ENCODE measurements around the gene GMDS.
A peak's percentile ranks its signal among the peaks of the same experiment; 100 is the strongest.

Gene GMDS

DNA sequence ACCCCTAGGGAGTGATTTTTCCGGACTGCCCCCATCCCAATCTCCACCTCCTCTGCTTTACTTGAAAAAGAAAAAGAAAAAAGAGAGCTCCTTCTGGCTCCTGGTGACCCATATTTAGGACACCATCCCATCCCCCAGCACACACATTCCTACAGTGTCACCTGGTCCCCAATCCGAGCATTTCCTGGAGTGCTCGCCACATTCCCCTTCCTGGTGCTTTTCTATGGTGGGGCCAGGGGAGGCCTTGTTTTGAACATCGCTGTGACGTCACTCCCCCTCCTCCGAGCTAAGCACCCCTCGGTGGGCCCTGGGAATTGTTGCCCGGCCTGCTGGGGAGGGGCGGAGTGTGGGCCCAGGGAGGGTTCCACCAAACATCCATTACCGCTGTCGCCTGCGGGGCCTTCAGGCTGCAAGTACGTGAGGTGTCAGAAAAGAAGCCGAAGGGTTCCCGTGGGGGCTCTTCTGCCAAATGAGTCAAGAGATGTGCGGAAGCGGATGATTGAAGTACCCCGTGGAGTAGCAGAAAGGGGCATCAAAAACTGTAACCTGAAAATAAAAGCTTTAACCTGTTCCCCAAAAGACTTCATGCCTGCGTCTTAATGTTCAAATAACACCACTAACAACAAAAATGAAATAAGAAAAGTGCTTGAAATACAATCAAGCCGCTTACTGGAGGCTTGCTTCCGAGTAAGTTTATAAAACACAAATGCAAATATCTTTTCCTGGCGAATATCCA is 638.5 kb downstream of the GMDS start:
- DNase-seq = no peak

DNA sequence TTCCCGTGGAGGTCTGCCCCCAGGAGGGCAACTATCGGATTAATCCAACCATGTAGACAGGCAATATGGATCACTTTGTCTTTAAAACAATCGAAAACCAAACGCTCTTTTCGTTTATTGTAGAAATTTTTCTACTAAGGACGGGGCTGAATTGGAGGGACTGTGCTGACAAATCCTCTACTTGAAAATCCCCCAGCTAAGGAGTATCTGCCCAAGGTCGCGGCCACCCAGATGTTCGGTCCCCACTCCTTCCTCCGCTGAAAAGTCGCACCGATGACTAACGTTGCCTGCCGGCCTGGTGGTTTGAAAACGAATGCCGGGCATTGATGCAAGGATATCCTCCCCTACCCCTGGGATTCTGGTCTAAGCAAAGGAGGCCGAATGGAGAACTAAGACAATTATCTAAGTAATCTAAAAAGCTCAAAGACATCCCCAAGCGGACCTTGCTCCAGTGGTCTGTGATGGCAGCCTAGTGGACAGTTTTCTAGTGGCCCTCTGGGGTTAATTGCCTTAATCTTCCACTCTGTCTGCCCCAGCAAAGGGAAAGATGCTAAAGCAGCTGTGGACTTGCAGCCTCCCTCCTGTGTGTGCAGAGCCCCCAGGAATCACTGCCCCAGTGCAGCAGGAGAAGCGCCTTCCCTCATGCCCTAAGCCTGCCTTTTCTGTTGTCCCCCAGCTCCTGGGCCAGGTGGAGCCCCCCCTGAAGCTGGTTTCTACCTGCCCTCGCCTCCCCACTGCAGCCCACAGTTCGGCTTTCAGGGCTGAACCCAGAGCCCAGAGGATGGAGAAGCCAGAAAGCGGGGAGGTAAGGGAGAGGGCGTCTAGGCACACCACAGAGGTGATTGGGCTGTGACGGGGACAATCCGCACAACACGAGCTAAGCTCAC is 639.3 kb downstream of the GMDS start:
- no peak for DNase-seq

DNA sequence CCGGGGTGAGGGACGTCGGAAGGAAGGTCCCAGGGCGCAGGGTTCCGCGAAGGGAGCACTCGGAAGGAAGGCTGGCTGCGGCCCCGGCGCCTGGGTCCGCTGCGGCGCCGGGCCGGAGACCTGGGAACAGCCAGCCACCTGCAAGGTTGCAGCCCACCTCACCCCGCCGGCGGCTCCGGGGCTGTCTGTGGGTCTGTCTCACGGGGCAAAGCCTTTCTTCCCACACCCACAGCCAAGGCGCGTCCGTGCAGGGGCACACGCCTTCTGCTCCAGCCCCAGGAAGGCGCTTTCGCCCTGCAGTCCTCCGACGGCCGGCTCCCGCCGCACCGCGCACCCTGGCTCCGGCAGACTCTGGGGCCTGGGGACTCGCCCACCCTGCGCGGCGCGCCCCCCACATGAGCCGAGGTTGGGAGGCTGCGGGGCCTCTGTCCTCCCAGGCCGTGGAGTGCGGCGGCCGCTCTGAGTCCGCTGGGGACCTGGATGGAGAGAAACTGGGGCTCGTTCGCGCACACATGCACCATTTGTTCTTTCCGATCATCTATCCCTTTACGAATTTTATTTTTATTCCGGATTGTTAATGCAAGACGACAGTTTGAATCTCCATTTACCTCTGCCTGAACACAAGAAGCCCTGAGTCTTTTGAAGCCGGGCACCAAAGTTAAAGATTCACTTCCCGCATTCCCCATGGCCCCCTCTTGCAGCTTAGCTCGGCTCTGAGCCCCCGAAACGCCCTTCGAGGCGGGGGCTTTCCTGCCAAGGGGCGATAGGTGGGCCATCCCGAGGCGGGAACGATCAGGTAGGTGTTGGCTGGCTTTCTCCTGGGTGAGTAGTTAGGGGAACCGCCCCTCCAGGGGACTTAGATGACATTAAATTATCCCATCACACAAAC is 640.2 kb downstream of the GMDS start:
- no peak for DNase-seq

DNA sequence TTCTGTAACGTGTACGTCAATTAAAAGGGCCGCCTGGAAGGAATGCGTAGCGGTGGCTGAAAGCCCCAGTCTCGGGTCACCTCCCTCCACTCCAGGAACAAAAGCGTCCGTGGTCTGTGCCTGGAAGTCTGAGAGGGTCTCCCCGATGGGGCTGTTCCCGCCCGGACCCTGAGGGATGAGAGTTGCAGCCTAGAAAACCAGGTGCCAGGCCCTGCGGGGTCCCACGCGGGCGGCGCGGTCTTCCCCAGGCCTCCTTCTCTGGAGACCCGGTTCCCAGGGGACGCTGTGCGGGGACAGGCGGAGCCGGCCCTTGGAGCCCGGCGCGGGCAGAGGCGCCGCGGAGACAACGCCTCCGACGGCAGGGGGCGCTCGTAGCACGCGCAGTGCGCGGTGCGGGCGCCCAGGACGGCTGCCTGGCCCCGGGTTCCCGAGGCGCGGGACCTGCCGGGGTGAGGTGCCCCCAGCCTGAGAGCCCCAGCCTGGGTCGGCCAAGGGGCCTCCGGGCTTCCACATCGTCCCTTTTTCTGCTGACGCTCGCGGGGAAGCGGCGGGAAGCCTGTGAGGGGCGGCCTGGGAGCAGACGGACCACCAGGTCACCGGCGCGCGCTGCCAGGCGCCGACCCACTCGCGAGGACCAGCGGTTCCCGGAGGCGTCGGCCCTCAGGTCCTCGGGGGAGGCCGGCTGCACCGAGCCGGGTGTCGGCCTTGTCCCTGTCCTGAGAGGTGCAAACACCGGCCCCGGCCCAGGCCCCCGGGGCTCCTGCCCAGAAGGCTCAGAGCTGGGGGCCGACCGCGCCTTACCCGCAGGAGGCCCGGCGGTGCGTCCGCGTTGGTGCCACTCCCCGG is 641.0 kb downstream of the GMDS start:
- DNase-seq = peak; percentile 63

DNA sequence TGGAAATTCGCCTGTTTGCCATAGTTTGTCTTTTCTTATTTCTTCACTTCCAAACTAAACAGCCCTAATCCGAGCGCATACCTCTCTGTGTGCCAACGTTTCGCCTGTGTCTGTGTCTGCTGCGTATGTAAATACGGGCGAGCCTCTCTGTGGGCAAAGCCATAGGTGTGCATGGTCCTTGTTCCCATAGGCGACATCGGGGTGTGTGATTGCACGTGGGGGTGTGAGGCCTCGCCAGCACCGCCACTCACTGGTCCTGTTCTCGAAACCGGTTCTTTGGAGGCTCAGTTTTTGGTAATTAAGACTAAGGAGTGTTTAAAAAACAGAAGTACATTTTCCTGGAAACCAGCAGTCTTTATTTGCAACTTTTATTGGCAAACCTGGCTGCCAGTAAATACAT is 641.7 kb downstream of the GMDS start:
- DNase-seq = no peak

DNA sequence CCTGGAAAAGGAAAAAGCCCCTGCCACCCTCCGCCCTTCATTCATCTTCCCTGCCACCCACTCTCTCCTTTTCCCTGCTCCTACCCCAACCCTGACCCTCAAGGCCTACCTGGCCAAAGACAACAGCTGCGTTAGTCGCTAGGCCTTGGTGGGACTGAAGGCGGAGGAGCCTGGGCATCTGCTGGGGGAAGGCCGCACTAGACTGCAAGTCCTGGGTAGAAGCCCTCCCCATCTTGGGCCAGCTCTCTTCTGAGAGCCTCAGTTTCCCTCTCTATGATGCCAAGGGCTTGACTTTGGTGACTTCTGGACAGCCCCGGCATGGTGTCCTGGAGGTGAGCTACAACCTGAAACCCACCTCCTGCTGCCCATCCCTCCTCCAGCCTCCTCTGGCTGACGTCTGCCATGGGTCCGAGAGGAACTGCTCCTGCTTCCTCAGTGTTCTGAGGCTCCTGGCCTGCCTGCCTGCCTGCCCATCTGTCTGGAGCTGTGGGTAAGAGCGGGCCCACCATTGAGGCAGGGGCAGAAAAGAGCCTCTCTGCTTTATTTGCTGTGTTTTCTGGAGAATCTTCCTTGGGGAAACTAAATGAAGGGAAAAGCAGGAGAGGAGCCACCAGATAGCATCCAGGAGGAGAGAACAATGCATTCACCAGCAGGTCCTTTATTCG is 643.2 kb downstream of the GMDS start:
- DNase-seq = no peak

DNA sequence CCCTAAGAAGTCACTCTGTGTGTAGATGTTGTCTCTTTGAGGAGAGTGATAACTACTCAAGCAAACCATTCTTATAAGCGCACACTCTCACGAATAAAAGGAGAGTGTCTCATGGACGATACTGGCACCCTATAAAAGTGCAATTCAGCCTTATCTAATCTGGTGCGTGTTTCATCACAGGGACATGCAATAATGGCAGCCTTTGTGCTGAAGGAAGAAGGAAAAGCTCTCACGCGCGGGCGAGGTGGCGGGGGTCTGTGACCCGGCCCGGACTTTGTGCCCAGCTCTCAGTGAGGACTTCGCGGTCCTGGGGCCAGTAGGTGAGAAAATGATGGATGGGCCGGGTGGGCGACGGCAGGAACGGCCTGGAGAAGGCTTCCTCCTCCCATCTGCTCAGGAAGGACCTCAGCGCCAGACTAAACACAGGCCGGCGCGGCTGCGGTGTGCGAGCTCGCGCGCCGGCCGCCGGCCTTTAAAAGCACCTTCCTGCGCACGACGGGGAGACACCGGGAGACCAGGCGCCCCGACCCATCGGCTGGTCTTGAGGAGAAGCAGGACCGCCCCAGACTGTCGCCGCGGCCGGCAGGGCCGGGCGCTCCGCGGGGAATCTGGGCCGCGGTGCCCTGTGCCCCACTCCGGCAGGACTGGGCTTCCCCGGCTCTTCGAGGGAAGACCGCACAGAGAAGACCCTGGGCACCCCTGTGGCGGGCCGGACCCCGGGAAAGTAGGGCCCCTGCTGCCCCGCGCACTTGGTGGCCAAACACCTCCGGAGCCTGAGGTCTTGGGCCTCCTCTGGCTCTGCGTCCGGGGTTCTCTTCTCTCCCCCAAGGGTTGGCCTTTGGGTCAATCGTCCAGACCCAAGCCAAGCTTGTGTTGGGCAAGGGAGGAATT is 644.0 kb downstream of the GMDS start:
- DNase-seq = no peak

DNA sequence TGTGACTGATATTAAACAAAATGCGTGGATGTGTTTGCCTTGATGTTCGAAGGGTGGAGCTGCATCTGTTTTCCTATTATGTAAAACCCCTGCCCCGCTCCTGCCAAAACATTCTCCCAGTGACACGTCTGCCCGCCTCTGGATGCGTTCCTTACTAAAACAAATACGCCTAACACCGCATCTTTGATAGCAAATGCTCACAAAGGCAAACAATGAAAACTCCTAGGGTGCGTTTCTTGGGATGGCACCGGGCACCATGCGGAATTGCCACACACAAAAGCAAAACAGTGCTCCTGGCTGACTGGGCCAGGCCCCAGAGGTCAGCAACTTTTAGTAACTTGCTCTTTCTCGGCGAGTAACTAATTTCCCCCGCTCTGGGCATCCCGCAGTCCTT is 644.6 kb downstream of the GMDS start:
- DNase-seq = no peak

DNA sequence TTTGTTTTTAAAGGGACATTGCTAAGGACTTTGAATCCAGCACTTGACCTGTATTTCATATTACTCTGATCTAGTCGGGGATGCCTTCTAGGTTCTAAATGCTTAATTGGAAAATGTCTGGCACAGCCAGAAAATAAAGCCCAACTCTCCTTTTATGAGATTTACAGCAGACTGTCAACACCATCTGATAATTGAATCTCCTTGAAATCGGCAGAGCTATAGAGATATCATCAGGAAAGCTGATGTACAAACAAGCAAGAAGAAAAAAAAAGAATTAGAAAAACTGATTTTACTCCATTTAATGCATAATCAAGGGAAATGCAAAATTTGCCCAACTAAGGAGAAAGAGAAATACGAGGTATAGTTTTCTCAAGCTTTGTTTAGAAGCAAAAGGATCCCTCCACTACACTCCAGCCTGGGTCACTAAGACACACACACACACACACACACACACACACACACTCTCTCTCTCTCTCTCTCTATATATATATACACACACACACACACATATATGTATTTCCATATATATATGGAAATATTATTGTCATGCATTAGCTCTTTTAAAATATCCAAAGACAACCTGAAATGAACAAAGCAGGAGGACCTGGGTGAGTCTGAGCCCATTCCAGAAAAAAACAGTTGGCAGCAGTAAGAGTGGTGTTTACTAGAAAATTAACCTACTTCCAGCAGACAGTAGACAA is 645.2 kb downstream of the GMDS start:
- DNase-seq = no peak

DNA sequence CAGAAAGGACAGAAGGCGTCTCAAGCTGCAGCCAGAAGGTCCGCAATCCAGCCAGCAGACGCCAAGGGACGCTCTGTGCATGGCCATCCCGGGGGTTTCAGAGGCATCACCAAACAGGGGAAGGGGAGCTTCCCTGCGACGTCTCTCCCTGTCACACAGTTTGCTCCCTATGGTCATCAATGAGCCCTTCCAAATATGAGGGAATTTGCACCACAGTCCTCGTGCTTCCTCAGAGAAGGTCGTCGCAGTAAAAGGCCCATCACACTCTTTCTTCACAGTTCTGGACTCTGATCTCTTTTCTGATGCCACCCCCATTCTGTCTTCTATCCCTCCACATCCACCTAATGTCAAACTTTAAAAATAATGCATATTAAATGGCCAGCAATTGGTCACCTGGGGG is 645.9 kb downstream of the GMDS start:
- no peak for DNase-seq

DNA sequence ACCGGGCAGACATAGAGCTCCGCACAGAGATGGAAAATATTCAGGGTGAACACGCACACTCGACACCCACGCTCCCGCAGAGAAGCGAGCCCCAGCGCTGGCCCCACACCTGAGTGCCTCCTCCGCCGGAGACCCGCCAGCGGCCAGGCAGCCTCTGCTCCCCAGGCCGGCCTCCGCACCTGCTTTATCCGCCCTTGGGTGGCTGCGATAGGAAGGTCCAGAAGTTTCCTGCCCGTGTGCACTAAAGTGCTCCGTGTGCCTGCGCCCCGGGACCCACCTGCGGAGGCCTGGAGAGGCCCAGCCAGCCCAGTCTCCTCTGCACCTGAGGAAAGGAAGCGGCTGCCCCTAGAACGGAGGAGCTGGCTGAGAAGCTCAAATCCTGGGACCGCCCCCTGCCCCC is 646.5 kb downstream of the GMDS start:
- DNase-seq = no peak

DNA sequence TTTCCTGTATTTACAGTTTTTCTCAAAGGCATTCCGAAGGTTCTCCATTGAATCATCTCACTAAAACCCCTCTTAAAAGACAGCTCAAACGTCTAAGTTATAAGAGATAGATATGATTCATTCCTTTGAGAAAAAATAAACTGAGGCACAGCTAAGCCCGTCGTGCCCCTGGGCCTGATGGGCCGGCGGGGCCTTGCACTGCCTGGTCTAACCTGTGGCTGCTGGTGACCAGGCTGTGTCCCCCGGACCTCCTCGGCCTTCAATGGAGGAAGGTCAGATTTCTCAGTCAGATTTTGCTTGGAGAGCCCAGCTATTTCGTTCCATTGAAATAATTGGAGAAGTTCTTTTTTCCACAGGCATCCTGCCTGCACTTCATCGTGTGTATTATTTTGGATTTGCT is 647.0 kb downstream of the GMDS start:
- DNase-seq = no peak

DNA sequence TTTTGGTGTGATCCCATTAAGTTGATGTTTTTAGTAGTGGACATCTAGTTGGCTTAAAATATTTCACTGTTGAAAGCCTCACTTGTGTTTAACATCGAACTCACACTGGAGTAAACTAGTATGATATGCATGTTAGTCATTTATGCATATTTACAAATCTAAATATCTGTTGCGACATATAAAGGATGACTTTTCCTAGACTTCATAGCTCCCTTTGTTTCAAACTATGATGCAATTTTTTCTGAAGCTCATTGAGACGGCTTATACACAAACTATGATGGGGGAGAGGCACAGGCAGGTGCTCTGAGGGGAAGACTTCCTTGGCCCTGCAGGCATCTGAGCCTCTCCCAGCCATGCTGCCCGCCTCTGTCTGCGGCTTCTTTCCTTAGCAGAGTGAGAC is 647.5 kb downstream of the GMDS start:
- no peak for DNase-seq

DNA sequence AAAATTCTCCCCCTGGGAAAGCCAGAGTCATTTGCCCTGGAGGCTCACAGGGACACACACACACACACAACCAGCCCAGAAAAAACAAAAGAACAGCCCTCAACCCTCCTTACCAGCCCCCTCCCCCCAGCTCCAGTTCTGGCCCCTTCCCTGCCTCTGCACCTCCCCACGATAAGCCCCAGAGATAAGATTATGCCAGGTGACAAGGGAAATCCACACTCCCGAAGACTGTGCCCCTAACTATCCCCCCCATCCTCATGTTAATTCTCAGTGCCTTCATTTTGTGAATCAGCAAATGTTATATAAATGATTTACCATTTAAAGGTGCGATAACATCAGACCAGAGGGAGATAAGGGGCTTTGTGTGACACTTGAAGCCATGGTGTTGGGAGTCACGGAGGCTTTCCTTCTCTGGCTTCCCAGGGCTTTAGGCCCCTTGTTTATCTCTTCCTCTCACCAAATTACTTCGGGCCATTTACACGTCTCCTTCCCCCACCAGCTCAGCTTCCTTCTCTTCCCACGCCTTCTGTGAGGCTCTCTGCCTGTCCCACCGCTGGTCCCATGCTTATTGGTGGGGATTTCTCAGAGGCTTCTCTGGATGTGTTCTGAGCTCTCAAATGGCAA is 648.2 kb downstream of the GMDS start:
- no peak for DNase-seq

DNA sequence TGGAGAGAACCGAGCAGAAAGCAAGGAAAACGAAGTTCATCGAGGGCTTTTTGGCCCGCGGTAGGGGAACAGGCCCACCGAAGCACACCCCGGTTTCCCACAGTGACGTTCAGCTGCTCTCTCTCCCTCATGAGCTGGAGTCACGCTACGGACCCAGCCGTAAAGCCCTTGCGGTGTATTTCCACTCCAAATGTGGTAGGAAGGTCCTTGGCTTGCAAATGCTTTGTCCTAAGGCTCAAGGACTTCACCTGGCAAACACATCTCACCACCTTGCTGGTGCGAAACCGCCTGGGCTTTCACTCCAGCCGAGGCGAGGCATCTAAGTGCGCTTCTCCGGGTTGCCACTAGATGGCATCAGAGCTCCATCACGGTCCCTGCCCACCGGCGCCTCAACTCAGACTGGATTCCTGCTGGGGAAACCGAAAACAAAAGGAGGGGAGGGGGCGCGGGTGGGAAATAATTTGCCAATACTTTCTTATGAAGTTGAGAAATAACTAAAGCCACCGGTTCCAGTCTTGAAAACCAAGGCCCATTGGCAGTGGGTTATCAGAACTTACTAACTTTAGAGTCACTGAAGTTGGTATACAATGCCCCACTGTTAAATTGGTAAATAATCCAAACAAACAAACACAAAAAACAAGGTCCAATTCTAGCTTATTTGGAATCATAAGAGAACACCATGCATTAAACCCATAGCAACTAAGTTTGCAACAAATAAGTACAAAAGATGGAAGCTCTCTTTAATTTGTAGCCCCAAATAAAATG is 649.1 kb downstream of the GMDS start:
- DNase-seq = peak; percentile 90

DNA sequence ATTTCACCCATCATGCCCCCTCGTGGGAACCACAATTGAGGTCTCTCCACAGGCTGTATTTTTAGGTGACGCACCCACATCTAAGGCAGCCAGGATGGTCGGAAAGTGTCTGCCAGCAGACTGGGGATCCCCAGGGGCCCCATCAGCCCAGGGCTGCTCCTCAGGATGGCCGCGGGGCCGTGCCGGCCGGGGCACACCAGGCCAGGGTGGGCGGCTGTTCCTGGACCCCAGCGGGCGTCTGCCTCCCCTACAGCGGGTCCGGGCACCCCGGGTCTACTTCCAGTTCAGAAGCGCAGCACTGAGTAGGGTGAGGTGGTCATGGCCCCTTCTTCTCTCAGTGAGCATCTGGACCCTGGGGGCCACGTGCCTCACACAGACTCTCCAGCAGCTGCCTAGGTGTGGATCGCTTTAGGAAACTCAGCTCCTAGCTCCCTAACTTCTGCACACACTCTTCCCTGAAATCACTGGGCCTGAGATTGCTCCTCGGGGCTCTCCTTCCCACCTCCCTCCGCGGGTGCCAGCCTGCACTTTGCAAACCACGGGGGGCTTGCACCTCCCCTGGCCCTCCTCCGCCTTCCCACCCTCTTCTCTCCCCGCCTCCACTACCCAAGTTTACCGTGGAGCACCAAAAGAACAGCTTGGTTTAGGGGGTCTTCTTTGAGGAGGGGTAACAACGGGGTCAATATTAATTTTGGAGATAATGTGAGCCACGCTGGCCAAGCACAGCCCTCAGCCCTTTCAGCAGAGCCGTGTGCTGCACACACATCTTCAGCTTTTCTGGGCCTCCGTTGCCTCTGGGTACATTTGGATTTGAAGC is 649.9 kb downstream of the GMDS start:
- no peak for DNase-seq

DNA sequence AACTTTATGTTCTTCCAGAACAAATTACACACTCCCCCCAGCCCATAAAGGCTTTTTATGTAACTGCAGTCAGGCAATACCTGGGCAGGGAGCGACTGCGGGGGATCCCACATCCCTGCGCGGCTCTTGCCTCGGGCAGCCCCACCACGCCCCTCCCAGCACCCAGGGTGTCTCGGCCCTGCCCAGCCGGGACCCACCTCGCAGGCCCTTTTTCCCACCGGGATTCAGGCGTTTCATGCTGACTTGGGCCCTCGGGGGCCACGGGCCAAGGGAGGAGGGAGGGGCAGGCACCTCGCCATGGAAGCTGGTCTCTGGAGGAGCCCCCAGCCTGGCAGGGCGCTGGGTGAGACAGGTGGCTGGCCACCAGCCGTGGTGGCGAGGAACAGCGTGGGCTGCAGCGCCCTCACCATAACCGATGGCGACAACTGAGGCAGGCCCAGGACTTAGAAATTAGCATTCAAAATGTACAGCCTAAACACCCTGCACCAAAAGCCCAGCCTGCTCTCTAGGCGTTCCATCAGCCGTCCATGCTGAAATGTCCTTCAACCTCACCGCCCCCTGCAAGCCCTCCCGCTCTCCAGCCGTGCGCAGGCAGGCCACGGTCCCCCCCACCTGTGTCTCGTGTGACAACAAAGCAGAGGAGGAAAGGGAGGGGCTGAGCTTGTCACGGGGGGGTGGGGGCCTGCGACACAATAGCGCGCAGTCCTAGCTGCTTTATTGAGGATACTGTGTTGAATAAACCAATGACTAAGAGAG is 650.8 kb downstream of the GMDS start:
- DNase-seq = no peak
